PC-9 (cell line): ENCODE measurements around the gene GAK. TPM values are rescaled to one million over a fixed set of nuclear protein-coding genes. Genes with fewer than 3 reads are reported as not detected.

ENCODE experiments used
- BruUV-seq: library from RNA; stranded (reverse); fragments of 400-500 nt; replicated peaks from 2 replicates; lab custom pipeline; 2021; lab: Mats Ljungman, UMichigan
- CTCF ChIA-PET: fragments of 300-600 bp; sonication (Branson Sonifier 250); formaldehyde crosslinking; loops from one replicate; lab custom pipeline; 2022; ENCODE audit warnings: antibody characterized with exemption; lab: Charles Lee
- POLR2A ChIA-PET: fragments of 300-600 bp; sonication (Branson Sonifier 250); formaldehyde crosslinking; loops from one replicate; lab custom pipeline; 2022; ENCODE audit warnings: antibody characterized with exemption; ENCODE audit not compliant: unreplicated experiment; lab: Charles Lee
- DNase-seq, 2 experiments: peaks; one replicate each; pipeline versions ENCODE4 v3.0.0 to v3.0.0-alpha.2; 2015 to 2022; ENCODE audit warnings: mixed read lengths in 1 of 2
- H2AFZ ChIP-seq: fragments of 200-600 bp; sonication (generic); 2 replicates; pipeline ENCODE4 v1.8.1; 2017; ENCODE audit warnings: antibody characterized with exemption
- H3F3A ChIP-seq: fragments of 200-600 bp; sonication (generic); 2 replicates; pipeline ENCODE4 v1.8.1; 2017; ENCODE audit warnings: antibody characterized with exemption, mild to moderate bottlenecking, low read depth; ENCODE audit not compliant: insufficient read depth
- H3K27ac ChIP-seq: fragments of 200-600 bp; sonication (generic); 2 replicates; pipeline ENCODE4 v1.6.1; 2016; ENCODE audit warnings: mixed run types
- H3K27me3 ChIP-seq: fragments of 200-600 bp; sonication (generic); 2 replicates; pipeline ENCODE4 v1.6.1; 2016; ENCODE audit warnings: low read depth, mixed run types; ENCODE audit not compliant: insufficient read depth
- H3K36me3 ChIP-seq: fragments of 200-600 bp; sonication (generic); 2 replicates; pipeline ENCODE4 v1.6.1; 2016; ENCODE audit warnings: low read depth, mixed run types
- H3K4me1 ChIP-seq: fragments of 200-600 bp; sonication (generic); replicated peaks from 2 replicates; pipeline ENCODE4 v1.6.1; 2016; ENCODE audit warnings: mixed run types; ENCODE audit not compliant: insufficient read depth
- H3K4me2 ChIP-seq: fragments of 200-600 bp; sonication (generic); 2 replicates; pipeline ENCODE4 v1.6.1; 2017; ENCODE audit warnings: mixed run types
- H3K4me3 ChIP-seq: fragments of 200-600 bp; sonication (generic); 2 replicates; pipeline ENCODE4 v1.6.1; 2016; ENCODE audit warnings: mixed run types
- H3K79me2 ChIP-seq: fragments of 200-600 bp; sonication (generic); 2 replicates; pipeline ENCODE4 v1.6.1; 2017; ENCODE audit warnings: low read depth, mixed run types
- H3K9me2 ChIP-seq: fragments of 200-600 bp; sonication (generic); 2 replicates; pipeline ENCODE4 v1.8.1; 2017; ENCODE audit warnings: mild to moderate bottlenecking; ENCODE audit not compliant: insufficient read depth
- H3K9me3 ChIP-seq: fragments of 200-600 bp; sonication (generic); 2 replicates; pipeline ENCODE4 v1.8.1; 2016; ENCODE audit warnings: low read depth; ENCODE audit not compliant: insufficient read depth
- H4K20me1 ChIP-seq: fragments of 200-600 bp; sonication (generic); 2 replicates; pipeline ENCODE4 v1.8.1; 2017; ENCODE audit not compliant: insufficient read depth
- CTCF ChIP-seq: fragments of 200-600 bp; sonication (generic); conservative IDR thresholded peaks from 2 replicates; pipeline ENCODE4 v1.6.1; 2017; ENCODE audit warnings: mixed run types, antibody characterized with exemption, mild to moderate bottlenecking, moderate library complexity
- EZH2 ChIP-seq: fragments of 200-600 bp; sonication (generic); IDR thresholded peaks from 2 replicates; pipeline ENCODE4 v1.8.0; 2017; ENCODE audit warnings: antibody characterized with exemption, low read depth
- intact Hi-C: fragments of 100-400 bp; cut with micrococcal nuclease; formaldehyde crosslinking; loops from one replicate; pipeline ENCODE4 v1.10.0; 2022; ENCODE audit not compliant: unreplicated experiment
- total RNA-seq: library from RNA; stranded (reverse); gene quantifications from 2 replicates; pipeline ENCODE4 v1.2.3, GENCODE V29; 2021

The GAK gene
- total RNA-seq, 1 experiment from 2014 or later, result 114 TPM

- Histone ChIP-seq H2AFZ (no peak overlapping the region), H3K79me2 (no peaks in the 10 kb centered on the region), H3K4me2 (no peak overlapping the region), H3K27ac (no peak overlapping the region), H3K4me3 (no peak overlapping the region), H3K9me2 (no peaks in the 10 kb centered on the region), H3F3A (no peaks in the 10 kb centered on the region), H3K4me1 (no peaks in the 10 kb centered on the region), H3K36me3 (peaks cover 8% of the 10 kb centered on the region; the same call in 1 of the 2 replicates), H3K9me3 (no peaks in the 10 kb centered on the region), H3K27me3 (no peaks in the 10 kb centered on the region), H4K20me1 (no peaks in the 10 kb centered on the region; the same call in 1 of the 2 replicates)
- ChIA-PET POLR2A (no interaction called here), CTCF (no interaction called here)
- BruUV-seq, result no TSS peak
- no peak for DNase-seq
- TF ChIP-seq EZH2, result no peak
- TF ChIP-seq CTCF, result no peak
- intact Hi-C loops, result no loop called here
Measured at GRCh38 chr4:859496-859895, 72.6 kb downstream of the GAK start.

DNA sequence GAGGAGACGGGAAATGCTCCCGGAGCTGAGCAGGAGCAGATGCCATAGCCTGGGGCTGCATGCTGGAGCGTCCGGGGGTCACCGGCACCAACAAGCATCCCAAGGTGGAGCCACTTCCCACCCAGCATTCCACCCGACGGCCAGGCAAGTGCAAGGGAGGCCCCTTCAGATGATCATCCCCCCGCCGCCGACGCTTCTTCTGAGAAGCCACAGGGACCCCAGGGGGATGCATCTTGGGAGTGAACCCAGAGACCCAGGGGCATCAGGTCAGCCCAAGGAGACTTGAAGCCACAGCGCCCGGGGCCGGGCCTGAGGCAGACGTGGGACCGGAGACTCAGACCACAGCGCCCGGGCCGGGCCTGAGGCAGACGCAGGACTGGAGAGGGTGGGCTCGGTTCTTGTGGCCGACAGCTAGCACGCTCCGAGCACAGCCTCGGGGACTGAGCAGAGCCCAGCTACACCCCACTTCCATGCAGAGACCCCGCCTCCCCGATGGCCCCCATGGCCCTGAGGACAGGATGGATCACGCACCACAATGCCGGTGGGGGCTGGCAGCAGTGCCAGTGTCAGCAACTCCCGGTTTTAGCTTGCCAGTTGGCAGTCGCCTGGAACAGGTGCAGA, 73.2 kb downstream of the GAK start:
- no TSS peak for BruUV-seq
- Histone ChIP-seq H3K79me2 (no peaks in the 10 kb centered on the region), H3K27me3 (no peaks in the 10 kb centered on the region), H3K9me2 (no peaks in the 10 kb centered on the region), H3K4me3 (no peak overlapping the region), H3F3A (no peaks in the 10 kb centered on the region), H3K9me3 (no peaks in the 10 kb centered on the region), H4K20me1 (no peaks in the 10 kb centered on the region; the same call in 1 of the 2 replicates), H3K4me2 (no peak overlapping the region), H3K36me3 (peaks cover 8% of the 10 kb centered on the region; the same call in 1 of the 2 replicates), H3K27ac (no peak overlapping the region), H3K4me1 (no peaks in the 10 kb centered on the region), H2AFZ (no peak overlapping the region)
- intact Hi-C loops, result no loop called here
- ChIA-PET CTCF (no interaction called here), POLR2A (no interaction called here)
- no peak for DNase-seq
- TF ChIP-seq CTCF (no peak), EZH2 (no peak)

DNA sequence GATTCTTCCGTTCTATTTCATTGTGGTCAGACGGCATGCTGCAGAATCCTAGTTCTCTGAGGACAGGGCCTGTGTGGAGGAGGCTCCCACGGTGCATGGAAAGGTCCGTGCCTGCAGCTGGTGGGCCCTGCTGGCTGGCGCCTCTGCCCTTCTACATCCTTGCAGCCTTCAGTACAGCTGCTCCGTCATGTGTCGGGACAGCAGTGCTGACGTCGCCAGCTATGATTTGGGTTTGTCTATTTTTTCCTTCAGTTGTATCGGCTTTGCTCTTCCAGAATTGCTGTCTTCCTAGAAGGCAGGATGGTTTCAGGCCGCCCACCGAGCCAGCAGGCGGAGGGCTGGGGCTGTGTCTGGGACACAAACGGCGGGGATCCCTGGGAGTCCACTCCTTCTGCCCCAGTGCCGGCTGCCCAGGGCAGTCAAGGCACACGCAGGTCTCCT, 74.1 kb downstream of the GAK start:
- no peaks in the 10 kb centered on the region; the same call in 1 of the 2 replicates for H4K20me1 ChIP-seq
- no peak overlapping the region for H3K4me2 ChIP-seq
- DNase-seq, result no peak
- POLR2A ChIA-PET, result no interaction called here
- H3K4me1 ChIP-seq, result no peaks in the 10 kb centered on the region
- CTCF ChIA-PET, result no interaction called here
- no peaks in the 10 kb centered on the region for H3K27me3 ChIP-seq
- no peak overlapping the region for H3K4me3 ChIP-seq
- no peaks in the 10 kb centered on the region for H3K79me2 ChIP-seq
- no peaks in the 10 kb centered on the region for H3K9me3 ChIP-seq
- peaks cover 5% of the 10 kb centered on the region; the same call in 1 of the 2 replicates for H3K36me3 ChIP-seq
- no peaks in the 10 kb centered on the region for H3K9me2 ChIP-seq
- H3F3A ChIP-seq, result no peaks in the 10 kb centered on the region
- intact Hi-C loops, result no loop called here
- no peak overlapping the region for H3K27ac ChIP-seq
- TF ChIP-seq EZH2 (no peak), CTCF (no peak)
- no TSS peak for BruUV-seq
- no peak overlapping the region for H2AFZ ChIP-seq
